ENCODE results near the gene NCOA7.

DNA sequence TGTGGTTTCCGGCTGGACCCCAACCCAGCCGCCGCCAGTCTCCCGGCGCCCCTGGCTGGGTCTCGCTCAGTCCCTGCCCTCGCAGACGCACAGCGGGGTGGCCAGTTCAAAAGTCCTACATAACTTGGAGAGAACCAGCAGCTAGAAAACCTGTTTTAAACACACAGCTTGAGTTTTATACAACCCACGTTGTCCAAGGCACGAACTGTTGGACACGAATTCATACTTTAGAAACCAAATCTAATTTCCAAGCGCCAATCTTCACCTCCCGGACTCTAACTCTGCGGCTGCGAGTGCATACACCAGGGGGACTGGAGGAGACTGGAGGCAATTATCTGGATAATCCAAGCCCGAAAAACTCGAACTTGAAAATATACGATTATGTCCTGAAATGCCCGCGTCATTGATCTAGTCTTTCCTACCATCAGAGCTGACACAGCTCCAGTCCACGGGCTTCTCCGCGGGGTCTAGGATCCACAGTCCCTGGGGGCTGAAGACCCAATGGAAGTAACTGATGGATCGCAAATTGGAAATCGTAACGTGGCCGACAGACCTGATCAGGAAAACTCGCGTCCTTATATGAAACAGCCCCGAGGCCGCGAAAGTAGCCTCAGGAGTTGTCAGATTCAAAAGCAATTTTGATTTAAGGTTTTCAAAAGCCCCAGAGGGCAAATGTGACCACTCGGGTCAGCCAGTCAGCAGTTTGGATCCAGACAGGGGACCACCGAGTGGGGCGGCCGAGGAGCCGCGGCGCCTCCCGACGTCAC lies 42.2 kb upstream of the NCOA7 start:
- TF ChIP-seq POLR2A (IDR thresholded peaks at IDR 0.05) = no peak
- TF ChIP-seq, protein P1, sequence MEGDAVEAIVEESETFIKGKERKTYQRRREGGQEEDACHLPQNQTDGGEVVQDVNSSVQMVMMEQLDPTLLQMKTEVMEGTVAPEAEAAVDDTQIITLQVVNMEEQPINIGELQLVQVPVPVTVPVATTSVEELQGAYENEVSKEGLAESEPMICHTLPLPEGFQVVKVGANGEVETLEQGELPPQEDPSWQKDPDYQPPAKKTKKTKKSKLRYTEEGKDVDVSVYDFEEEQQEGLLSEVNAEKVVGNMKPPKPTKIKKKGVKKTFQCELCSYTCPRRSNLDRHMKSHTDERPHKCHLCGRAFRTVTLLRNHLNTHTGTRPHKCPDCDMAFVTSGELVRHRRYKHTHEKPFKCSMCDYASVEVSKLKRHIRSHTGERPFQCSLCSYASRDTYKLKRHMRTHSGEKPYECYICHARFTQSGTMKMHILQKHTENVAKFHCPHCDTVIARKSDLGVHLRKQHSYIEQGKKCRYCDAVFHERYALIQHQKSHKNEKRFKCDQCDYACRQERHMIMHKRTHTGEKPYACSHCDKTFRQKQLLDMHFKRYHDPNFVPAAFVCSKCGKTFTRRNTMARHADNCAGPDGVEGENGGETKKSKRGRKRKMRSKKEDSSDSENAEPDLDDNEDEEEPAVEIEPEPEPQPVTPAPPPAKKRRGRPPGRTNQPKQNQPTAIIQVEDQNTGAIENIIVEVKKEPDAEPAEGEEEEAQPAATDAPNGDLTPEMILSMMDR (IDR thresholded peaks at IDR 0.05) = no peak

Data from heart left ventricle (tissue), 13 donors.